Measurements from ENCODE around the gene FDPS.
A peak's percentile ranks its signal among the peaks of the same experiment; 100 is the strongest.
"Not testable (repeated sequence)": the region's sequence is repeated elsewhere in the genome, so short reads cannot be mapped to it uniquely, and the experiment has no call there.

Gene FDPS

DNA sequence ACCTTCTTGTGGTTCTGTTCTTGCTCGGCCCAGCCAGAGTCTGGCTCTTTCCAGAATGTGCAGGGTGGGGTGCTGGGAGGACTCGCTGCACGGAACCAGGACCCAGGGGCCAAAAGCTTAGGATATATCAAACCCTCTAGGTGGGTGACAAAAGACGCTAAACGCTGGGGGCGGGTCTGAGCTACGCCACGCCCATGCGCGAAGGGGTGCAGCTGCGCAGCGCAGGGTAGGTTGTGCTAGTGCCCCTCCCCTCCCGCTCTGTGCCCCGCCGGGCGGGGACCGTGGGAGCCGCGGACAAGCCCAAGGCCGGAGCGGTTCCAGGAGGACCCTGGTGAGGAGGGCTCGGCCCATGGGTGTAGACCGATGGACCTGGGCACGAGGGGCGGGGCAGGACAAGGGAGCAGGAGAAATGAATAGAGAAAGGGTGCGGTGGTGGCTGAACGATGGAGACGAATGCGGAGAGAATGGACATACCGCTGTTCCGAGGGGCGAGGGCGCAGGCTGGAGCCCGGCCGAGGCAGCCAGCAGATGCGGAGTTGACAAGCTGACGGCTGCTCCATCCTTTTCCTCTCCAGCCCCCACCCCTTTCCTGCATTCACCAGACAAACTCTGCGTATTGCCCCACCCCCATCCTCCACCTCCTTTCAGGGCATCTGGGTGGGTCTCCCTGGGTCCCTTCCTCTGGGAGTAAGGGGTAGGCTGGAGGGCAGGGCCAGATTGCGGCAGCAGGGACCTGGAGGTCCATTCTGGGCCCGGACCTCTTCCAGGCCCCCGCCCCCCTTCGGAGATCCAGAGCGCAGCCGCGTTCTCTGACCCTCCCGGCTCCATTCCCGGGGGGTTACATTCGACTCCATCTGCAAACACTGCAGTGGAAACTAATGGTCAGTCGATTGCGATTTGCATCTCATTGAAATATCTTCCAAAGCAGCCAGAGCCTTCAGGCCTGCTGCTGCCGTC lies 12.3 kb downstream of the FDPS start, which contains the start of gene RUSC1:
Gene RUSC1 (plus strand): TSS at position 234 of the 957 bp plus-strand sequence. CDS start 880 bp downstream, outside the sequence.
- peak; percentile 69 for DNase-seq

DNA sequence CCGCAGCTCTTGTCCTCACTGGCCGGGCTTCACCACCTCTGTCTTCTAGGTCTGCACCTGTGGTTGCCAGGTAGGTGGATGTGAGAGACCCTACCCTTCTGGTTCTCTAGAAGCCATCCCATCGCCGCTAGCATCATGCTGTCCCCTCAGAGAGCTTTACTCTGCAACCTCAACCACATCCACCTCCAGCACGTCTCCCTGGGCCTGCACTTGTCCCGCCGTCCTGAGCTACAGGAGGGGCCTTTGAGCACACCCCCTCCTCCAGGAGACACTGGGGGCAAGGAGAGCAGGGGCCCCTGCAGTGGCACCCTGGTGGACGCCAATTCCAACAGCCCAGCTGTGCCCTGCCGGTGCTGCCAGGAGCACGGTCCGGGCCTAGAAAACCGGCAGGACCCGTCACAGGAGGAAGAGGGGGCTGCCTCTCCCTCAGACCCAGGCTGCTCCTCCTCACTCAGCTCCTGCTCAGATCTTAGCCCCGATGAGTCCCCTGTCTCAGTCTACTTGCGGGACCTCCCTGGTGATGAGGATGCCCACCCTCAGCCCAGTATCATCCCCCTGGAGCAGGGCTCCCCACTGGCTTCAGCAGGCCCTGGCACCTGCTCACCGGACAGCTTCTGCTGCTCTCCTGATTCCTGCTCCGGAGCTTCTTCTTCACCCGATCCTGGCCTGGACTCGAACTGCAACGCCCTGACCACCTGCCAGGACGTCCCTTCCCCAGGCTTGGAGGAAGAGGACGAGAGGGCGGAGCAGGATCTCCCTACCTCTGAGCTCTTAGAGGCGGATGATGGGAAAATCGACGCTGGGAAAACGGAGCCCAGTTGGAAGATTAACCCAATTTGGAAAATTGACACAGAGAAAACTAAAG lies 13.2 kb downstream of the FDPS start:
- no peak for DNase-seq

DNA sequence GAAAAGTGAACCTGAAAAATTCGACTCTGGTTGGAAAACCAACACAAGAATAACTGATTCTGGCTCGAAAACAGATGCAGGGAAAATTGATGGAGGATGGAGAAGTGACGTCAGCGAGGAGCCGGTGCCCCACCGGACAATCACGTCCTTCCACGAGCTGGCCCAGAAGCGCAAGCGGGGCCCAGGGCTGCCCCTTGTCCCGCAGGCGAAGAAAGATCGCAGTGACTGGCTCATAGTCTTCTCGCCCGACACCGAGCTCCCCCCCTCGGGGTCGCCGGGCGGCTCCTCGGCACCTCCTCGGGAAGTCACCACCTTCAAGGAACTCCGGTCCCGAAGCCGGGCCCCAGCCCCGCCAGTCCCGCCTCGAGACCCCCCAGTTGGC lies 13.9 kb downstream of the FDPS start:
- no peak for DNase-seq

DNA sequence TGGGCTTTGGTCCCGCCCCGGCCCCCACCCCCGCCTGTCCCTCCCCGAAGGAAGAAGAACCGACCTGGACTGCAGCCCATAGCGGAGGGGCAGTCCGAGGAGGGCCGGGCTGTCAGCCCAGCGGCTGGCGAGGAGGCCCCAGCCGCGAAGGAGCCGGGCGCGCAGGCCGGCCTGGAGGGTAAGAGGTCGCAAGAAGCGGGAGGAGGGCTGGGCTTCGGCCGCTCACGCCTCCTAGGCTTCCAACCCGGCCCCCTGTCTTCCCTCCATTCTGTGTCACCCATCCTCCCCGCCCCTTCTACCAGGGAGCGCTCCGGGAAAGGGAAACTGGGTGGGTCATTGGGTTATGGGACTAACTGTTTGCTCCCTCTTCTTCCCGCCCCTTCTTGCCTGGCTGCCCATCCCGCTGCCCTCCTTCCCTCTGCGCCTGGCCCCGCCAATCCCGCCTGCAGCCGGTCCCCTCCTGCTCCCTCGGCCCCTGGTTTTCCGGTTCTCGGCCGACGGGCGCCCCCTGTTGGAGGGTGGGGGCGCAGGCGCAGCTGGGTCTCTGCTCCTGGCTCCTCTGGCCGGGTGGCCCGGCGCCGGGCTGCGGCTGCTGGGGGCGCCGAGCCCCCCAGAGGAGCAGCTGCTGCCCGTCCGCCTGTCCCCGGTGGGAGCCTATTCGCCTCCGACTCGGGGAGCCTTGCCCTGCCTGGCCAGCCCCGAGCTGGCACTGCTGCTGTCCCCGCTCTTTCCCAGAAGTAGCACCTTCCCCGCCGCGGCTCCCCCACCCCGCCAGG lies 14.5 kb downstream of the FDPS start:
- peak; percentile 86 for DNase-seq

DNA sequence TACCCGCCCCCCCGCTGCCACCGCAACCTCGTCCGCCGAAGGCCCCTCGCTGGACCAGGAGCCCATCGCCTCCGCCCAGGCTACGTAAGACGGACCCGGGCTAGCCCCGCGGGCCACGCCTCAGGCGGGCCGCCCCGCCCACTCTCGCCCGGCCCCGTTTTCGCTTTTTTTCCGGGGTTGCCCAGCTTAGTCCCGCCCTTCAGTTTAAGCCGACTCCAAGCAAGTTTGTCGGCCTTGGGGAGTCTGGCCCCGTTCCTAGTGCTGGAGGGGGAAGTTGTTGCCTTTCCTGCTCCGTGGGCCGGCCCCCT lies 15.0 kb downstream of the FDPS start:
- DNase-seq: peak; percentile 74

DNA sequence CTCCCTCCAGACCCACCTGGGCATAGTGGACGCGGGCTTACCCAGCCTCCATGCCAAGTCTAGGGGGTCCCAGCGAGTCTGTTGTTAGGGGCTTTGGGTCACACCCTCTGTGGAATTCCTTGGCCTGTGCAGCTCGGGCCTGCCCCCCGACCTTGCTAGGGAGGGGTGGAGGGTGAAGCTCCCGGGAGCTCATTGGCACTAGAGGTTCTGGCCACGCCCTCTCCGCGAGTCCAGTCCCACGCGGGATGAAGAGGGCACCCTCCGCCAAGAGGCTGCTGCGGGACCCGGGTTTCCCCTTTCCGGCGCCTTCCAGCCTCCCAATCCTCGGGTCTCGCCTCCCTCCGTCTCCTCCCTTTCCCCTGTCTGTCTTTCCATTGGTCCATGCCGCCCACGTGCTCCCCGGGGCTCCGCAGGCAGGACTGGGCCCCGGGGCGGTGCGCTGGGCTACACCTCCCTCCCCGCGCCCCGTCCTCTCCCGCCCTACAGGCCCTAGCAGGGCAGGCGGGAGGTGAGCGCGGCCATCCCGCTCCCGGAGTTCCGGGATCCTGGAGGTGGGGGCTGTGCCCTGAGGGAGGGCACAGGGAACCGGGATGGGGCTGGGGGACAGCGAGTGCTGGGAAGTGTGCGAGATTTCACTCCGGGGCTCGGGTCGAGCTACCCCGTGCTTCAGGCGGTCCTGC lies 15.5 kb downstream of the FDPS start:
- DNase-seq: peak; percentile 80

DNA sequence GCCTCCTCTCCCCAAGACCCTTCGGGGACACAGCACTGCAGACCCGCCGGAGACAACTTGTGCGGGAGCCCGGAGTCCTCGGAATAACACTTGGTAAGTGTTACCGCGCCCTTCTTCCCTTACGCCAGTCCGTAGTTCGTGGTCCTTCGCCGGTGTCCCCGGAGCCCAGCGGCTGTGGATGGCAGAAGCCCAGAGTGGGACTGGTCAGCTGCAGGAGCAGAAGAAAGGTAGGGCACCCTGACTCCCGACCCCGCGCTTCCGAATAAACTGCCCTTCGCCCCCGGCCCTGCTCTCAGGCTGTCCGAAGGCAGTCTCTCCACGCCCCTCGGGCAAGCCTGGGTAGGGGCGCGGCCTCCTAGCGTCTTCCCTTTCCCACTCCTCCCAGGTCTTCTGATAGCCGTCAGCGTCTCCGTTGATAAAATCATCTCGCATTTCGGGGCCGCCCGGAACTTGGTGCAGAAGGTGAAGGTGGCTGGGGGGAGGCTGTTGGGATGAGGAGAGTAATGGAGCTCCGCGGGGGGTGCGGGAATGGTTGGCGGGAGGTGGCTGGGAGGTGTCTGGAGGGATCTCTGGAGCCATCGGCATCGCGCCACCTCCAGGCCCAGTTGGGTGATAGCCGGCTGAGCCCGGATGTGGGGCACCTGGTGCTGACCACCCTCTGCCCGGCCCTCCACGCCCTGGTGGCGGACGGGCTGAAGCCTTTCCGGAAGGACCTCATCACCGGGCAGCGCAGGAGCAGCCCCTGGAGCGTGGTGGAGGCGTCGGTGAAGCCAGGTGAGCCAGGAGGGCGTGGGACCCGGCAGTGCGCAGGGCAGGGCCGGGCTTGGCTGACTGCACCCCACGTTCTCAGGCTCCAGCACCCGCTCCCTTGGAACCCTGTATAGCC lies 16.3 kb downstream of the FDPS start:
- no peak for DNase-seq

DNA sequence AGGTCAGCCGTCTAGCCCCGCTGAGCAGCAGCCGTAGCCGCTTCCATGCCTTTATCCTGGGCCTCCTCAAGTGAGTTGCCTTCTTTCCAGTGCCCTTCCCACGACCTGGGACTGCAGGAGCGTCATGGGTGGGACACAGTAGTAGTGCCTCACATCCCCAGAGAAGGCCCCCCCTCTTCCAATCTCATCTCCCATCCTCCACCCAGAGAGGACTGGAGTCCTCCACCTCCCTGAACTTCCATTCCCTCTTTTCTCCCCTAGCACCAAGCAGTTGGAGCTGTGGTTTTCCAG lies 16.9 kb downstream of the FDPS start:
- DNase-seq: no peak

DNA sequence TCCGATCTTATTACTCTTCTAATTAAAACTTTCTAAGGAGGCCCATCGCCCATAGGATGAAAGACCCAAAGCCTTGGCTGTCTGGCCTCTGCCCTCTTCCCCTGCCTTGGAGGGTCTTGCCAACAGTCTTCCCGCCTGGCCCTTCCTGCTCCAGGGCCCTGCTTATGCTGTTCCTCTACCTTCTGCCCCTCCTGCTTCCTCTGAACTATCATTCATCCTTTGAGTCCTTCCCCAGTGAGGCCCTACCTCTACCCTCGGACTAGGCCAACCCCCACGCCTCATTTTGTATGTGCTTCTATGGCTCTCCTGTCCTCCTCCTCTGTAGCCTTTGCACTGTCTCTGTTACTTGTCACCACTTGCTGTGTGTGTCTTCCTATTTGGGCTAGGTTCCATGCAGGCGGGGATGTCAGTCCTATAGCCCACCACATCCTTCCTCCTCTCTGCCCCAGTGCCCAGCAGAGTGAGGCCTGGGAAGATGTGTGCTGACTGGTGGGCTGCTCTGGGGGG lies 17.4 kb downstream of the FDPS start:
- DNase-seq: no peak

DNA sequence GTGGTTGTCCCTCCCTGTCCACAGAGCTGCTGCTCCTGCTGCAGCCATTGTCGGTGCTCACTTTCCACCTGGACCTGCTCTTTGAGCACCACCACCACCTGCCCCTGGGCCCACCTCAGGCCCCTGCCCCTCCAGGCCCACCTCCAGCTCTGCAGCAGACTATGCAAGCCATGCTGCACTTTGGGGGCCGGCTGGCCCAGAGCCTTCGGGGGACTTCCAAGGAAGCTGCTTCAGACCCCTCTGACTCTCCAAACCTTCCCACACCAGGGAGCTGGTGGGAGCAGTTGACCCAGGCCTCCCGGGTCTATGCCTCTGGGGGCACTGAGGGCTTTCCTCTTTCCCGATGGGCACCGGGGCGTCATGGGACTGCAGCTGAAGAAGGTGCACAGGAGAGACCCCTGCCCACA lies 18.0 kb downstream of the FDPS start:
- DNase-seq: no peak

DNA sequence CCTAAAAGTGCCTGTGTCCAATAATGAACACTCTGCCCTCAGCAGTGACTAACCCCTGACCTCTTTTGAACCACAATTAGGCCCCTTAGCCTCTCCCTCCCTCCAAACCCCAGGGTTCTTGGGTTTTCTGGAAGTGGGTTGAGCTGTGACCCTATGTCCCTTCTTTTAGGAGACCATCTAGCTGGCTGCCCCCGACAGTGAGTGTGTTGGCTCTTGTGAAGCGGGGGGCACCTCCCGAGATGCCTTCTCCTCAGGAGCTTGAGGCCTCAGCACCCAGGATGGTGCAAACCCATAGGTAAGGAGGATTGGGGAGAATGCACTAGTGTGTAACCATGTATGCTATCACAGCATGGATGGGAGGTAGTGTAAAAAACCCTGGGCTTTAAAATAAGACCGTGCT lies 19.3 kb downstream of the FDPS start:
- no peak for DNase-seq

DNA sequence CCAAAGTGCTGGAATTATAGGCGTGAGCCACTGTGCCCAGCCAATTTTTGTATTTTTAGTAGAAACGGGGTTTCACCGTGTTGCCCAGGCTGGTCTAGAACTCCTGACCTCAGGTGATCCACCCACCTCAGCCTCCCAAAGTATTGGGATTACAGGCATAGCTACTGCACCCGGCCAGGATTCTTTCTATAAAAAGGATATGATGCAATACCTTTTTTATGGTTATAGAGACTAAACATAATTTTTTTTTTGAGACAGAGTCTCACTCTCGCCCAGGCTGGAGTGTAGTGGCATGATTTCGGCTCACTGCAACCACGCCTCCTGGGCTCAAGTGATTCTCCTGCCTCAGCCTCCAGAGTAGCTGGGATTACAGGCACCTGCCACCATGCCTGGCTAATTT lies 20.2 kb downstream of the FDPS start:
- not testable (repeated sequence) for DNase-seq

DNA sequence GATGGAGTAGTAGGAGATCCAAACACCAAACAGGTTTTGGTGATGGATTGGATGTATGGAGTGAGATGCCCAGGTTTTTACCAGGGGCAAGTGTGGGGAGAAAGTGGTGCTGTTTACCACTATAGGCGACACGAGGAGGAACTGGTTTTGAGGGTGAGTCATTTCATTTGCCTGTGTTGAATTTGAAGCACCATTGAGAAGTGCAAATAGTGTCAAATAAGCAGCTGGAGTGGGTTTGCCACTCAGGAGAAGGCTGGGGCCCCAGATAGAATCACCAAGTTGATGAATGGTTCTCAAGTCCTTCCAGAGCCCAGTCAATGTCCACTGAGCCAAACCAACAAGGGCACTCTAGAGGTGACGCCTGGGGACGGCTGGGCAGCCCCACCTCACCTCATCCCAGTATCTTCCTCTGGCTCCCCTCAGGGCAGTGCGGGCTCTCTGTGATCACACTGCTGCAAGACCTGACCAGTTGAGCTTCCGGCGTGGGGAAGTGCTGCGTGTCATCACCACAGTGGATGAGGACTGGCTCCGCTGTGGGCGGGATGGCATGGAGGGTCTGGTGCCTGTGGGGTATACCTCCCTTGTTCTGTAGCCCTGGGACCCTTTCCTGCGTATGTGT lies 21.4 kb downstream of the FDPS start:
- no peak for DNase-seq

DNA sequence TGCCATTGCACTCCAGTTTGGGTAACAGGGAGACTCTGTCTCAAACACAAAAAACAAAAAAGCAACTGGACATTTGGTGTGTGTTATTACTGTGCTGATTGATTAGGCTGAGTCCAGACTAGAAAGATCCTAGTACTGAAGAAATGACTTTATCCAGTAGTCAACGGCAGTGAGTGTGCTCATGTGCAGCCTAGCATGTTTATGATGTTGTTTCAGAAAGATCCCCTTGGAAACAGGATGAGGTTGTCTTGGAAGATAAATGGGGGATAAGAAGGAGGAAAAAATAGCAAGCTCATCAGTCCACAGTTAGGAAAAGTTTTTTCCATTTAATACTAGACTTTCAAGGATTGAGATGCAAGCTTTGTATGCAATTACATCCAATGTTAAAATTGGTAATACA lies 26.3 kb downstream of the FDPS start:
- no peak for DNase-seq

DNA sequence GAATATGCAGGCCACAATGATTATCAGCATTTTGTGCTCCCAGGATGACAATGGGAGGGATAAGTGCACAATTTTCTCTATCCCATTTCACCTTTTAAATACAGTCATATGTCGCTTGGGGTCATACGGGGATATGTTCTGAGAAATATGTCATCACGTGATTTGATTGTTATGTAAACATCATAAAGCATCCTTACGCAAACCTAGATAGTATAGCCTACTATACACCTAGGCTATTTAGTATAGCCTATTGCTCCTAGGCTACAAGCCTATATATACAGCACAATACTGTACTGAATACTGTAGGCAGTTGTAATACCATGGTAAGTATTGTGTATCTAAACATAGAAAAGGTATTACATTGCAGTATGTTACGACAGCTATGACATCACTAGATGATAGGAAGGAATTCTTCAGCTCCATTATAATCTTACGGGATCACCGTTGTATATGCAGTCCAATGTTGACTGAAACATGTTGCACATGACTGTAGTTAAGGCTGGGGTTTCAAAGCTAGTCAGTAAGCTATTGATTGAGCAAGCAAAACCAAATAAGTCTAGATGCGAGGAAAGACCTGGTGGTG lies 30.9 kb downstream of the FDPS start:
- no peak for DNase-seq

DNA sequence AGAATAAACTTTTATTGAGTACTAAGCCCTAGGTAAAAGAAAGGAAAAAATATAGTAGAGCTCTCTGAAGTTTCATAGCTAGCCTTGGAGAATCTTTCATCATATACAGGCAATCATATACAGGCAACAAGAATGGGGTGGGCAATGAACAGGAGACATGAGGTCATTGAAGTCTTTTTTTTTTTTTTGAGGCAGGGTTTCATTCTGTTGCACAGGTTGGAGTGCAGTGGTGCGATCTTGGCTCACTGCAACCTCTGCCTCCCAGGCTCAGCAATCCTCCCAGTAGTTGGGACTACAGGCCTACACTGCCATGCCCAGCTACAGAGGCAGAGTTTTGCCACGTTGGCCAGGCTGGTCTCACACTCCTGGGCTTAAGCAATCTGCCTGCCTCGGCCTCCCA lies 34.2 kb downstream of the FDPS start:
- DNase-seq: no peak

DNA sequence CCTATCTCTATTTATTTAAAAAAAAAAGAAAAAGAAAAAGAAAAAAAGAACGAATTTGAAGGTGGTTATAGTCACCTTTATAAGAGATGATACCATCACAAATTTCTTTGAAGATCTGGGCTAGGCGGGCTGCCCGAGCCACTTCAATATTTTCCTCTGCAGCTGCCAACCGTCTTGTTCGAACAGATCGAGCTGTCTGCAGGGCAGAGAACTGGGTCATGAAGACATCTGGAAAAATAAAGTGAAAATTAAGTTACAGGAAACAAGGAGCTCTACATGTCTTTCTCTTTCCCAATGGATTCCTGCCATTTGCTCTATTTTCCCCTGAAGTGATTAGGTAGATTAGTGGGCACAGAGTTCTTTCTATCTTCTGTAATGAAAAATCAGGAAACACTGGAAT lies 44.0 kb downstream of the FDPS start:
- no peak for DNase-seq

DNA sequence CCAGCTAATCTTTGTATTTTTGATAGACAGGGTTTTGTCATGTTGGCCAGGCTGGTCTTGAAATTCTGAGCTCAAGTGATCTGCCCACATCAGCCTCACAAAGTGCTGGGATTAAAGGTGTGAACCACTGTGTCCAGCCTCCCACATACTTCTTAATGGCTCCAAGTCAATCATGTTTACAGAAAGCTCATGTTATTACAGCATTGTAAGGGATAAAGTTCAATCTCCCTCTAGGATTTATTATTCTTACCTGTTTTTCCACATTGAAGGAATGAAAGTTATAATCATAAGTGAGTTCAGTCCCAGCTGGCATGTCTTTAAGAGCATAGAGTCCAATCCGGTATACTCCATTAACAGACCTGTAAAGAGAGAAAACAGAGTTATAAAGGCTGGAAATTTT lies 51.4 kb downstream of the FDPS start:
- no peak for DNase-seq
